ENCODE data around the gene RUNX3. TPM values are rescaled to one million over a fixed set of nuclear protein-coding genes. Genes with fewer than 3 reads are reported as not detected.

The RUNX3 gene
- total RNA-seq, 4 donors from 2014 or later = 0.27 to 2.8 (median 0.77) TPM

DNA sequence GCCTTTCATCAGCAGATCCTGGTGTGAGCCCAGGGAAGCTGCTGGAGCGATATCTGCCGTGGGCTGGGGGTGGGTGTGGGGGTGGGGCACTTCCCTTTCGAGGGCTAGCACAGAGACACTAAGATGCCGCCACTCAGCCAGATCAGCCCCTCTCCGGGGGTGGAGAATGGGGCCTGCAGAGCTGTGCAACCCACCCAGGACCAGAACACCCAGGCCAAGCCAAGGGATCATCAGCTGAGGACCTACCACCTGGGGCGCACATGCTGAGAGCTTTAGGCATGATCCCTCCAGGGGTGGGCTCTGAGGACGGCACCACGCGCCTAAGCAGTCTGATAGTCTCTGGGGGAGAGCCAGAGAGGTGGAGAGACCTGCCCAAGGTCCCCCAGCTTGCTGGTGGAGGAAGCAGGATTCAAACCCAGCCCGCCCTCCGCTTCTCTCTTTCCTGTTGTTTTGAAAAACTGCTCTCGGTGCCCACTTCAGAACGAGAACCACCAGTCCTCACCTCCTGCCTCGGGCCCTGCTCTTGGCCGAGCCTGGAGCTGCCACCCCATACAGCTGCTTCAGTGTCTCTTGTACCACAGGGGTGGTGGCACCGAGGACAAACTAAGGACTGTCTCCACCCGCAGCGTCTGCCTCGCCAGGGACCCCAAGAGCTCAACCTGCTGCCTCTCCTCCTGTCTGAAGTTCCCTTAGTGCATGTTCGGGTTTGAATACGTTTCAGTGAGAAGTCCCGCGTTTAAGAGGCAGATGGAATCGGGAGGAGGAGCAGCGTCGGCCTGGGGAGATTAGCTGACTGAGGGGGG, 39.7 kb upstream of the RUNX3 start:
- no peak for TF ChIP-seq POLR2A (IDR thresholded peaks at IDR 0.05)
- TF ChIP-seq, protein P1, sequence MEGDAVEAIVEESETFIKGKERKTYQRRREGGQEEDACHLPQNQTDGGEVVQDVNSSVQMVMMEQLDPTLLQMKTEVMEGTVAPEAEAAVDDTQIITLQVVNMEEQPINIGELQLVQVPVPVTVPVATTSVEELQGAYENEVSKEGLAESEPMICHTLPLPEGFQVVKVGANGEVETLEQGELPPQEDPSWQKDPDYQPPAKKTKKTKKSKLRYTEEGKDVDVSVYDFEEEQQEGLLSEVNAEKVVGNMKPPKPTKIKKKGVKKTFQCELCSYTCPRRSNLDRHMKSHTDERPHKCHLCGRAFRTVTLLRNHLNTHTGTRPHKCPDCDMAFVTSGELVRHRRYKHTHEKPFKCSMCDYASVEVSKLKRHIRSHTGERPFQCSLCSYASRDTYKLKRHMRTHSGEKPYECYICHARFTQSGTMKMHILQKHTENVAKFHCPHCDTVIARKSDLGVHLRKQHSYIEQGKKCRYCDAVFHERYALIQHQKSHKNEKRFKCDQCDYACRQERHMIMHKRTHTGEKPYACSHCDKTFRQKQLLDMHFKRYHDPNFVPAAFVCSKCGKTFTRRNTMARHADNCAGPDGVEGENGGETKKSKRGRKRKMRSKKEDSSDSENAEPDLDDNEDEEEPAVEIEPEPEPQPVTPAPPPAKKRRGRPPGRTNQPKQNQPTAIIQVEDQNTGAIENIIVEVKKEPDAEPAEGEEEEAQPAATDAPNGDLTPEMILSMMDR (IDR thresholded peaks at IDR 0.05) = no peak
- 32 to 57% methylated on average over 15 to 22 of the region's 26 CpGs for WGBS, 2 donors
- no peaks in the 10 kb centered on the region for H3K36me3 ChIP-seq
- H3K4me3 ChIP-seq (replicated peaks in 1 of 3) = no peak overlapping the region
- DNase-seq = no peak
- no peaks in the 10 kb centered on the region for H3K9me3 ChIP-seq
- intact Hi-C loops (cut with DNase I) = no loop called here
- no peak overlapping the region for H3K27ac ChIP-seq
- no peaks in the 10 kb centered on the region for H3K27me3 ChIP-seq
- no peaks in the 10 kb centered on the region for H3K4me1 ChIP-seq

GRCh38 chr1:24968941-24969585, 39.0 kb upstream of the RUNX3 start:
- intact Hi-C loops (cut with DNase I) = no loop called here
- Histone ChIP-seq H3K4me3 (replicated peaks in 1 of 3) (no peak overlapping the region), H3K27me3 (no peaks in the 10 kb centered on the region), H3K9me3 (no peaks in the 10 kb centered on the region), H3K4me1 (no peaks in the 10 kb centered on the region), H3K27ac (no peak overlapping the region), H3K36me3 (no peaks in the 10 kb centered on the region)
- TF ChIP-seq, protein P1 (IDR thresholded peaks at IDR 0.05) = no peak
- no peak for TF ChIP-seq POLR2A (IDR thresholded peaks at IDR 0.05)
- 71 to 73% methylated on average over 14 of the region's 14 CpGs for WGBS, 2 donors
- DNase-seq = peak in 1 of 2 donors; percentile 38

DNA sequence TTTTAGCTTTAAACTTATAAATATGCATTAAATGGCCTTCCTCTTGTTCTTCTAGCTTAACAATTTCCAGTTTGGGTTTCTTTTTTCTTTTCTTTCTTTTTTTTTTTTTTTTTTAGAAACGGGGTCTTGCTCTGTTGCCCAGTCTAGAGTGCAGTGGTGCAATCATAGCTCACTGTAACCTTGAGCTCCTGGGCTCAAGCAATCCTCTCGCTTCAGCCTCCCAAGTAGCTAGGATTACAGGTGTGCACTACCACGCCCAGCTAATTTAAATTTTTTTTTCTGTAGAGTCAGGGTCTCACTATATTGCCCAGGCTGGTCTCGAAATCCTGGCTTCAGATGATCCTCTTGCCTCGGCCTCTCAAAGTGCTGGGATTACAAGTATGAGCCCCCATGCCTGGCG, 37.9 kb upstream of the RUNX3 start:
- 88 to 91% methylated on average over 6 of the region's 6 CpGs for WGBS, 2 donors
- H3K27me3 ChIP-seq = no peaks in the 10 kb centered on the region

DNA sequence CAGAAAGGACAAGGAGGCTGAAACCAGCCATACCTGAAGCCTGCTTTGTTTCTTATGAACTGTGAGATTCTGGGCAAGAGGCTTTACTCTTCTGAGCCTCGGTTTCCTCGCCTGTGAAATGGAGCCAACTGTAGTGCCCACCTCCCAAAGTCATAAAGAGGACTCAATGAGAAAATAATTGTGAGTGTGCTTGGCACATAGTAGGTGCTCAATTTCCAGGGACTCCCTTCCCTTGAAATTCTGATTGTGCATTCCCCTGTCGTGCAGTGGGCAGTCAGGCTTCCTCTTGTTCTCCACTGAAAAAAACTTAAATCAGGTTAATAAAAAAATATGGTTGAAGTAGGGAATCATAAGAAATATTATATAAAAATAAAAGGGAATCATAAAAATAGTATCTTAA, 37.5 kb upstream of the RUNX3 start:
- H3K4me3 ChIP-seq (replicated peaks in 1 of 3) = no peak overlapping the region
- H3K9me3 ChIP-seq = no peaks in the 10 kb centered on the region
- intact Hi-C loops (cut with DNase I) = no loop called here
- no peak for TF ChIP-seq POLR2A (IDR thresholded peaks at IDR 0.05)
- TF ChIP-seq, protein P1 (IDR thresholded peaks at IDR 0.05) = no peak
- no peak for DNase-seq
- H3K27ac ChIP-seq = no peak overlapping the region
- WGBS, 2 donors = 97 to 98% methylated on average over 3 of the region's 3 CpGs
- H3K36me3 ChIP-seq = no peaks in the 10 kb centered on the region
- no peaks in the 10 kb centered on the region for H3K27me3 ChIP-seq
- H3K4me1 ChIP-seq = no peaks in the 10 kb centered on the region

More for the DNA sequence above, 37.9 kb upstream of the RUNX3 start:
- no peak for TF ChIP-seq POLR2A (IDR thresholded peaks at IDR 0.05)
- TF ChIP-seq, protein P1 (IDR thresholded peaks at IDR 0.05) = no peak
- no peak overlapping the region for H3K4me3 ChIP-seq (replicated peaks in 1 of 3)
- H3K9me3 ChIP-seq = no peaks in the 10 kb centered on the region
- no peaks in the 10 kb centered on the region for H3K36me3 ChIP-seq
- no peak for DNase-seq
- no peak overlapping the region for H3K27ac ChIP-seq
- H3K4me1 ChIP-seq = no peaks in the 10 kb centered on the region
- intact Hi-C loops (cut with DNase I) = no loop called here

DNA sequence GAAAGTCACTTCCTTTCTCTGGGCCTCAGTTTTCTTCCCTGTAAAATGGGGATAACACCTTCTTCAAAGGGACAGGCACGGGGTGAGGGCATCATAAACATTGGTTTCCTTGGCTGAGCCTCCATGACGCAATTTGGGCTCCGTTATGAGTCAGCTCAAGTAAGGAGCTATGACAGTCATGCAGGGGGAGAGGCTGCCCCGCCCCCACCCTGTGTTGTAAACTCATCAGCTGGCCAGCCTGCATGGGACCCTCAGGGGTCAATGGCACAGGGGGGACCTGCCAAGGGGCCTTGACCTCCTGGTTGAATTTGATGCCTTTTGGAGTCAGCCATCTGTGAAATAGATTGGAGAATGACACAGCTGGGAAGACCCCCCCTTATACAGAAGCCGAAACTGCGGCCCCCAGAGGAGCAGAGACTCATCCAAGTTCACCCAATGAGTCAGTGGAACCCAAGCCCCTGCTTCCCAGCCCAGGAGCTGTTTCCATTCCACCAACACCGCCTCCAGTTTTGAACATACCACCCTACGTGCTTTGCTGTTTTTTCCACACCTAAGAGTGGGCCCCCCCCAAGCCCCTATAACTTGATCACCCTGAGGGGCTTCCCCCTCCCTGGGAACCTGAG, 36.8 kb upstream of the RUNX3 start:
- WGBS, 2 donors = 87 to 89% methylated on average over 7 to 8 of the region's 8 CpGs
- no peaks in the 10 kb centered on the region for H3K4me1 ChIP-seq
- TF ChIP-seq, protein P1 (IDR thresholded peaks at IDR 0.05) = no peak
- no peak for TF ChIP-seq POLR2A (IDR thresholded peaks at IDR 0.05)
- H3K27me3 ChIP-seq = no peaks in the 10 kb centered on the region
- H3K36me3 ChIP-seq = no peaks in the 10 kb centered on the region
- no peak overlapping the region for H3K4me3 ChIP-seq (replicated peaks in 1 of 3)
- intact Hi-C loops (cut with DNase I) = no loop called here
- no peaks in the 10 kb centered on the region for H3K9me3 ChIP-seq
- DNase-seq = no peak
- H3K27ac ChIP-seq = no peak overlapping the region

Data from thyroid gland (tissue), 4 donors.